PFSK-1 (cell line): ENCODE results near the gene SCYGR5.

Experiments used
- FOXP2 ChIP-seq: optimal IDR thresholded peaks from 2 replicates; pipeline ENCODE3; 2011; ENCODE audit warnings: borderline replicate concordance, control low read depth, inconsistent platforms; ENCODE audit not compliant: insufficient read depth; ENCODE audit errors: extremely low read length, extremely low read depth
- POLR2AphosphoS5 ChIP-seq: IDR thresholded peaks from 2 replicates; pipeline ENCODE4 v1.6.1; 2012; ENCODE audit warnings: low read depth, mild to moderate bottlenecking, control low read depth, low read length, moderate library complexity
- SIN3A ChIP-seq: IDR thresholded peaks from 2 replicates; pipeline ENCODE4 v1.6.1; 2012; ENCODE audit warnings: mild to moderate bottlenecking, low read length, moderate library complexity, borderline replicate concordance; ENCODE audit not compliant: insufficient read depth
- TAF1 ChIP-seq: IDR thresholded peaks from 2 replicates; pipeline ENCODE4 v1.6.1; 2012; ENCODE audit warnings: low read length, control low read depth, borderline replicate concordance; ENCODE audit not compliant: insufficient read depth
- TF ChIP-seq, protein P1 (sequence below), 2 experiments: IDR thresholded peaks; 2 replicates each; pipeline versions ENCODE4 v1.6.1 to v1.8.0; 2011 to 2012; ENCODE audit warnings: low read depth in 2 of 2, low read length in 2 of 2, control low read depth in 1 of 2, inconsistent platforms in 1 of 2, mild to moderate bottlenecking in 1 of 2, moderate library complexity in 1 of 2; ENCODE audit not compliant: insufficient read depth in 1 of 2

SCYGR5 gene

DNA sequence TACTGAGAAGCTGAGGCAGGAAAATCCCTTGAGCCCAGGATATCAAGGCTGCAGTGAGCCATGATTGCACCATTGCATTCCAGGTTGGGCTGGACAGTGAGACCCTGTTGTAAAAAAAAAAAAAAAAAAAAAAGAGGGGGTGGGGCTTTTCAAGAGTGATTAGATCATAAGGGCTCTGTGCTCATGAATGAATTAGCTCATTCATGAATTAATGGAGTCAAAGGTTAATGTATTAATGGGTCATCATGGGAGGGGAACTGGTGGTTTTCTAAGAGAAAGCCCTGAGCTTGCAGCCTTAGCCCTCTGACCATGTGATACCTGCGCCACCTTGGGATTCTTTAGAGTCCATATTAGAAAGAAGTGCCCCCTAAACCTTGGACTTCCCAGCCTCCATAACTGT lies 46.7 kb downstream of the SCYGR5 start:
- TF ChIP-seq POLR2AphosphoS5, result no peak
- TF ChIP-seq, protein P1, sequence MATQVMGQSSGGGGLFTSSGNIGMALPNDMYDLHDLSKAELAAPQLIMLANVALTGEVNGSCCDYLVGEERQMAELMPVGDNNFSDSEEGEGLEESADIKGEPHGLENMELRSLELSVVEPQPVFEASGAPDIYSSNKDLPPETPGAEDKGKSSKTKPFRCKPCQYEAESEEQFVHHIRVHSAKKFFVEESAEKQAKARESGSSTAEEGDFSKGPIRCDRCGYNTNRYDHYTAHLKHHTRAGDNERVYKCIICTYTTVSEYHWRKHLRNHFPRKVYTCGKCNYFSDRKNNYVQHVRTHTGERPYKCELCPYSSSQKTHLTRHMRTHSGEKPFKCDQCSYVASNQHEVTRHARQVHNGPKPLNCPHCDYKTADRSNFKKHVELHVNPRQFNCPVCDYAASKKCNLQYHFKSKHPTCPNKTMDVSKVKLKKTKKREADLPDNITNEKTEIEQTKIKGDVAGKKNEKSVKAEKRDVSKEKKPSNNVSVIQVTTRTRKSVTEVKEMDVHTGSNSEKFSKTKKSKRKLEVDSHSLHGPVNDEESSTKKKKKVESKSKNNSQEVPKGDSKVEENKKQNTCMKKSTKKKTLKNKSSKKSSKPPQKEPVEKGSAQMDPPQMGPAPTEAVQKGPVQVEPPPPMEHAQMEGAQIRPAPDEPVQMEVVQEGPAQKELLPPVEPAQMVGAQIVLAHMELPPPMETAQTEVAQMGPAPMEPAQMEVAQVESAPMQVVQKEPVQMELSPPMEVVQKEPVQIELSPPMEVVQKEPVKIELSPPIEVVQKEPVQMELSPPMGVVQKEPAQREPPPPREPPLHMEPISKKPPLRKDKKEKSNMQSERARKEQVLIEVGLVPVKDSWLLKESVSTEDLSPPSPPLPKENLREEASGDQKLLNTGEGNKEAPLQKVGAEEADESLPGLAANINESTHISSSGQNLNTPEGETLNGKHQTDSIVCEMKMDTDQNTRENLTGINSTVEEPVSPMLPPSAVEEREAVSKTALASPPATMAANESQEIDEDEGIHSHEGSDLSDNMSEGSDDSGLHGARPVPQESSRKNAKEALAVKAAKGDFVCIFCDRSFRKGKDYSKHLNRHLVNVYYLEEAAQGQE (IDR thresholded peaks at IDR 0.05; ENCODE audit: insufficient read depth in 1 of 2, low read depth in 2 of 2, low read length in 2 of 2), result no peak
- no peak for TF ChIP-seq FOXP2
- TF ChIP-seq SIN3A, result no peak
- TF ChIP-seq TAF1, result no peak

DNA sequence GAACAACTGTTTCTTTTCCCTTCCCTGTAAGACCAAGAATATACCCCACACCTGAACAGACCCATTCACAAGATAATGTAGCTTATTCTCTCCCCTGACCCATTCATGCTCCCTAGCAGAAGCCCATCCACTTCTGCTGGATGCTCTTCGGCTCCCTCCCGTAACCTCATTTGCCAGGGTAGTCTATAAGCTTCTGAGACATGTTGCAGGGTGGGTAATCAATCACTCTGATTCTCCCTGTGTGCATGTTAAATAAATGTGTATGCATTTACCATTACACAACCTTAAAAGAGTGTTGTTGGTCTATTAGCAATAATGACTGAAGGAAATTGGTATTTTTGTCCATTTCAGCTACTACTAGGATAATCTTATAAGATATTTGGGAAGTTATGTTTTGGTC lies 49.9 kb downstream of the SCYGR5 start:
- TF ChIP-seq FOXP2, result no peak
- TF ChIP-seq POLR2AphosphoS5, result no peak
- no peak for TF ChIP-seq TAF1
- TF ChIP-seq, protein P1 (IDR thresholded peaks at IDR 0.05; ENCODE audit: insufficient read depth in 1 of 2, low read depth in 2 of 2, low read length in 2 of 2), result no peak
- no peak for TF ChIP-seq SIN3A
